GM23248 (cell line): ENCODE measurements around the gene R3HDM2. TPM values are rescaled to one million over a fixed set of nuclear protein-coding genes. Genes with fewer than 3 reads are reported as not detected.

Experiments used
- DNase-seq: peaks from one replicate; pipeline ENCODE4 v3.0.0-alpha.2; 2015
- H2AFZ ChIP-seq: fragments of 200-600 bp; sonication (generic); 2 replicates; pipeline ENCODE4 v1.6.1; 2016; ENCODE audit warnings: antibody characterized with exemption
- H3F3A ChIP-seq: fragments of 200-600 bp; sonication (generic); 2 replicates; pipeline ENCODE4 v1.6.1; 2016; ENCODE audit warnings: mild to moderate bottlenecking, antibody characterized with exemption, mixed run types; ENCODE audit not compliant: insufficient read depth
- H3K27ac ChIP-seq: fragments of 200-600 bp; sonication (generic); 2 replicates; pipeline ENCODE4 v1.5.1; 2016; ENCODE audit warnings: mild to moderate bottlenecking
- H3K27me3 ChIP-seq: fragments of 200-600 bp; sonication (generic); replicated peaks from 2 replicates; pipeline ENCODE4 v1.6.1; 2016; ENCODE audit warnings: mild to moderate bottlenecking; ENCODE audit not compliant: insufficient read depth
- H3K36me3 ChIP-seq: fragments of 200-600 bp; sonication (generic); 2 replicates; pipeline ENCODE4 v1.6.1; 2016; ENCODE audit warnings: low read depth, mild to moderate bottlenecking
- H3K4me1 ChIP-seq: fragments of 200-600 bp; sonication (generic); 2 replicates; pipeline ENCODE4 v1.6.1; 2016; ENCODE audit warnings: mild to moderate bottlenecking; ENCODE audit not compliant: insufficient read depth
- H3K4me2 ChIP-seq: fragments of 200-600 bp; sonication (generic); one replicate; pipeline ENCODE4 v1.6.1; 2016; ENCODE audit warnings: mild to moderate bottlenecking; ENCODE audit not compliant: unreplicated experiment
- H3K4me3 ChIP-seq: fragments of 200-600 bp; sonication (generic); 2 replicates; pipeline ENCODE4 v1.5.1; 2016; ENCODE audit warnings: mild to moderate bottlenecking
- H3K79me2 ChIP-seq: fragments of 200-600 bp; sonication (generic); 2 replicates; pipeline ENCODE4 v1.6.1; 2016; ENCODE audit warnings: mild to moderate bottlenecking; ENCODE audit not compliant: insufficient read depth
- H3K9ac ChIP-seq: fragments of 200-600 bp; sonication (generic); 2 replicates; pipeline ENCODE4 v1.6.1; 2016; ENCODE audit warnings: mild to moderate bottlenecking
- H3K9me2 ChIP-seq: fragments of 200-600 bp; sonication (generic); 2 replicates; pipeline ENCODE4 v1.6.1; 2016; ENCODE audit warnings: mixed run types, mild to moderate bottlenecking, moderate library complexity; ENCODE audit not compliant: insufficient read depth
- H3K9me3 ChIP-seq: fragments of 200-600 bp; sonication (generic); one replicate; pipeline ENCODE4 v1.6.1; 2017; ENCODE audit warnings: low read depth
- H4K20me1 ChIP-seq: fragments of 200-600 bp; sonication (generic); 2 replicates; pipeline ENCODE4 v1.6.0; 2016; ENCODE audit not compliant: insufficient read depth
- EZH2 ChIP-seq: fragments of 200-600 bp; sonication (generic); IDR thresholded peaks from 2 replicates; pipeline ENCODE4 v1.6.1; 2018; ENCODE audit warnings: antibody characterized with exemption, mild to moderate bottlenecking; ENCODE audit not compliant: insufficient read depth, poor library complexity, severe bottlenecking
- EZH2phosphoT487 ChIP-seq: fragments of 200-600 bp; sonication (generic); IDR thresholded peaks from 2 replicates; pipeline ENCODE4 v1.6.1; 2018; ENCODE audit warnings: antibody characterized with exemption, moderate library complexity, mild to moderate bottlenecking, low read depth; ENCODE audit not compliant: insufficient read depth
- WGBS, 2 experiments: methylation state at CpG; one replicate each; pipeline ENCODE4 v1.1.6; 2015 to 2017; ENCODE audit warnings: low lambda C conversion rate in 2 of 2, low coverage in 1 of 2; ENCODE audit errors: missing lambda C conversion rate in 2 of 2; 5-methylcytosine and 5-hydroxymethylcytosine counted together
- in situ Hi-C: fragments of 300-500 bp; cut with MboI; formaldehyde crosslinking; loops from 2 replicates; pipeline ENCODE4 v1.15.0; 2020
- polyA plus RNA-seq: library from polyadenylated mRNA; unstranded; fragments of >200 nt; fragmentation: Nextera tagmentation; extraction: Ambion mirVana; gene quantifications from 2 replicates; pipeline ENCODE4 v1.2.1, GENCODE V29; 2016
- total RNA-seq: library from RNA; depleted of rRNA; stranded (reverse); fragments of >200 nt; shearing (Covaris generic); gene quantifications from 2 replicates; pipeline ENCODE4 v1.2.3, GENCODE V29; 2014

The R3HDM2 gene
- total and polyA plus RNA-seq, 2 experiments from 2014 or later, result 16.9 to 17.0 TPM

- 64 to 69% methylated on average over 18 to 21 of the region's 22 CpGs for WGBS, 2 experiments
- no peaks in the 10 kb centered on the region for H3K9me2 ChIP-seq
- no peak overlapping the region for H3K4me3 ChIP-seq
- H3K27me3 ChIP-seq, result no peaks in the 10 kb centered on the region
- H4K20me1 ChIP-seq, result no peaks in the 10 kb centered on the region
- peaks cover 67% of the 10 kb centered on the region for H3F3A ChIP-seq
- DNase-seq, result no peak
- H2AFZ ChIP-seq, result no peak overlapping the region
- H3K27ac ChIP-seq, result no peak overlapping the region
- H3K79me2 ChIP-seq, result 0 out of 2 replicates have a peak, but pooled peaks cover 5% of the 10 kb centered on the region
- H3K9me3 ChIP-seq, result no peaks in the 10 kb centered on the region
- H3K36me3 ChIP-seq, result peaks cover 38% of the 10 kb centered on the region
- TF ChIP-seq EZH2 (no peak), EZH2phosphoT487 (no peak)
- H3K4me2 ChIP-seq, result no peak overlapping the region
- no peaks in the 10 kb centered on the region for H3K4me1 ChIP-seq
- in situ Hi-C loops, result no loop called here
- H3K9ac ChIP-seq, result no peak overlapping the region
Observed at GRCh38 chr12:57208631-57209282, 222.1 kb downstream of the R3HDM2 start.

- H2AFZ ChIP-seq, result no peak overlapping the region
- no peaks in the 10 kb centered on the region for H3K9me3 ChIP-seq
- H3K27me3 ChIP-seq, result no peaks in the 10 kb centered on the region
- no peak overlapping the region for H3K4me2 ChIP-seq
- no peak for TF ChIP-seq EZH2phosphoT487
- TF ChIP-seq EZH2, result no peak
- peaks cover 62% of the 10 kb centered on the region for H3F3A ChIP-seq
- H3K27ac ChIP-seq, result no peak overlapping the region
- H3K4me3 ChIP-seq, result no peak overlapping the region
- 82 to 88% methylated on average over 25 to 29 of the region's 29 CpGs for WGBS, 2 experiments
- no peaks in the 10 kb centered on the region for H3K4me1 ChIP-seq
- H3K36me3 ChIP-seq, result peaks cover 40% of the 10 kb centered on the region
- H3K9ac ChIP-seq, result no peak overlapping the region
- DNase-seq, result no peak
- no peaks in the 10 kb centered on the region for H3K9me2 ChIP-seq
- 0 out of 2 replicates have a peak, but pooled peaks cover 10% of the 10 kb centered on the region for H3K79me2 ChIP-seq
- in situ Hi-C loops, result no loop called here
- H4K20me1 ChIP-seq, result no peaks in the 10 kb centered on the region
Observed at GRCh38 chr12:57207731-57208630, 222.9 kb downstream of the R3HDM2 start.

GRCh38 chr12:57205931-57206330 lies 224.9 kb downstream of the R3HDM2 start:
- Histone ChIP-seq H3K79me2 (0 out of 2 replicates have a peak, but pooled peaks cover 10% of the 10 kb centered on the region), H3K9me2 (no peaks in the 10 kb centered on the region), H3K4me1 (no peaks in the 10 kb centered on the region), H3K36me3 (peaks cover 48% of the 10 kb centered on the region), H2AFZ (no peak overlapping the region), H3K27ac (no peak overlapping the region), H3K27me3 (no peaks in the 10 kb centered on the region), H3K4me2 (no peak overlapping the region), H3K4me3 (no peak overlapping the region), H3F3A (peaks cover 41% of the 10 kb centered on the region), H4K20me1 (no peaks in the 10 kb centered on the region), H3K9ac (no peak overlapping the region), H3K9me3 (no peaks in the 10 kb centered on the region)
- WGBS, 2 experiments, result 77 to 78% methylated on average over 7 of the region's 7 CpGs
- in situ Hi-C loops, result no loop called here
- no peak for TF ChIP-seq EZH2phosphoT487
- no peak for TF ChIP-seq EZH2
- no peak for DNase-seq

- Histone ChIP-seq H3K27me3 (no peaks in the 10 kb centered on the region), H3K36me3 (peaks cover 49% of the 10 kb centered on the region), H3K27ac (no peak overlapping the region), H3K79me2 (0 out of 2 replicates have a peak, but pooled peaks cover 10% of the 10 kb centered on the region), H2AFZ (no peak overlapping the region), H3K4me3 (no peak overlapping the region), H3F3A (peaks cover 39% of the 10 kb centered on the region), H3K9me3 (no peaks in the 10 kb centered on the region), H4K20me1 (no peaks in the 10 kb centered on the region), H3K9ac (no peak overlapping the region), H3K4me1 (no peaks in the 10 kb centered on the region), H3K9me2 (no peaks in the 10 kb centered on the region), H3K4me2 (no peak overlapping the region)
- in situ Hi-C loops, result no loop called here
- DNase-seq, result no peak
- no peak for TF ChIP-seq EZH2
- TF ChIP-seq EZH2phosphoT487, result no peak
- 91 to 93% methylated on average over 26 of the region's 26 CpGs for WGBS, 2 experiments
Observed at GRCh38 chr12:57205186-57205585, 225.7 kb downstream of the R3HDM2 start.
